IMR-90 (cell line): ENCODE measurements around the gene C10orf95. TPM values are rescaled to one million over a fixed set of nuclear protein-coding genes. Genes with fewer than 3 reads are reported as not detected.

Experiments
- ATAC-seq: fragments of 200-7000 bp; cut with Tn5 transposase; 2 replicates; pipeline ENCODE4 v1.9.1; 2020; ENCODE audit warnings: low read depth, mild to moderate bottlenecking, moderate library complexity
- BruUV-seq: library from RNA; stranded (reverse); fragments of 400-500 nt; replicated peaks from 2 replicates; lab custom pipeline; 2021; lab: Mats Ljungman, UMichigan
- CTCF ChIA-PET: fragments of 300-600 bp; formaldehyde crosslinking; extraction: SDS; loops from one replicate; lab custom pipeline; 2021; ENCODE audit warnings: antibody characterized with exemption; lab: Yijun Ruan, JAX
- POLR2A ChIA-PET: fragments of 300-600 bp; sonication (Branson Sonifier 250); formaldehyde crosslinking; loops from one replicate; lab custom pipeline; 2022; ENCODE audit warnings: antibody characterized with exemption; ENCODE audit not compliant: unreplicated experiment; lab: Charles Lee
- DNase-seq: peaks from one replicate; pipeline ENCODE4 v3.0.0; 2013
- H2AFZ ChIP-seq: replicated peaks from 2 replicates; pipeline ENCODE3; 2013; ENCODE audit warnings: low read length, mild to moderate bottlenecking; ENCODE audit not compliant: poor library complexity
- H2AK5ac ChIP-seq: 2 replicates; pipeline ENCODE4 v1.6.1; 2013; ENCODE audit warnings: low read depth, low read length, inconsistent platforms
- H2AK9ac ChIP-seq: replicated peaks from 2 replicates; pipeline ENCODE3; 2013; ENCODE audit warnings: mild to moderate bottlenecking, low read depth, low read length, moderate library complexity; ENCODE audit not compliant: poor library complexity
- H2BK120ac ChIP-seq: 2 replicates; pipeline ENCODE4 v1.6.1; 2013; ENCODE audit warnings: low read depth, low read length, inconsistent platforms
- H2BK15ac ChIP-seq: 3 replicates; pipeline ENCODE4 v1.6.1; 2013; ENCODE audit warnings: low read depth, low read length, inconsistent platforms
- H2BK20ac ChIP-seq: 2 replicates; pipeline ENCODE4 v1.6.1; 2013; ENCODE audit warnings: low read depth, mild to moderate bottlenecking, inconsistent platforms, low read length, moderate library complexity
- H2BK5ac ChIP-seq: 2 replicates; pipeline ENCODE4 v1.6.1; 2013; ENCODE audit warnings: mild to moderate bottlenecking, low read depth, low read length, inconsistent platforms; ENCODE audit not compliant: poor library complexity, severe bottlenecking
- H3K14ac ChIP-seq: replicated peaks from 2 replicates; pipeline ENCODE4 v1.6.1; 2013; ENCODE audit warnings: low read depth, low read length, inconsistent platforms
- H3K18ac ChIP-seq: 2 replicates; pipeline ENCODE4 v1.6.1; 2013; ENCODE audit warnings: low read depth, low read length, control low read depth
- H3K23ac ChIP-seq: 2 replicates; pipeline ENCODE4 v1.6.1; 2013; ENCODE audit warnings: low read depth, low read length, inconsistent platforms
- H3K27ac ChIP-seq: 2 replicates; pipeline ENCODE4 v1.5.1; 2013; ENCODE audit warnings: mild to moderate bottlenecking, control low read depth, low read length; ENCODE audit not compliant: insufficient read depth
- H3K27me3 ChIP-seq: 2 replicates; pipeline ENCODE4 v1.6.1; 2013; ENCODE audit warnings: low read length; ENCODE audit not compliant: control insufficient read depth, insufficient read depth
- H3K36me3 ChIP-seq: 2 replicates; pipeline ENCODE4 v1.6.1; 2013; ENCODE audit warnings: low read length, mixed read lengths; ENCODE audit not compliant: control insufficient read depth, insufficient read depth
- H3K4ac ChIP-seq: 2 replicates; pipeline ENCODE4 v1.6.1; 2013; ENCODE audit warnings: low read depth, low read length, inconsistent platforms
- H3K4me1 ChIP-seq: 2 replicates; pipeline ENCODE4 v1.6.1; 2013; ENCODE audit warnings: low read length, mixed read lengths; ENCODE audit not compliant: control insufficient read depth, insufficient read depth
- H3K4me2 ChIP-seq: 2 replicates; pipeline ENCODE4 v1.6.1; 2013; ENCODE audit warnings: low read depth, mild to moderate bottlenecking, control low read depth, low read length, moderate library complexity
- H3K4me3 ChIP-seq: 2 replicates; pipeline ENCODE4 v1.5.1; 2013; ENCODE audit warnings: low read depth, mild to moderate bottlenecking, control low read depth, low read length, moderate library complexity; ENCODE audit not compliant: insufficient read depth
- H3K56ac ChIP-seq: 2 replicates; pipeline ENCODE4 v1.6.1; 2013; ENCODE audit warnings: low read length, inconsistent platforms; ENCODE audit not compliant: insufficient read depth; ENCODE audit errors: extremely low read depth
- H3K79me1 ChIP-seq, 2 experiments: 2 replicates each; pipeline ENCODE4 v1.6.1; 2013; ENCODE audit warnings: low read length in 2 of 2, inconsistent platforms in 1 of 2, low read depth in 1 of 2
- H3K9ac ChIP-seq: 2 replicates; pipeline ENCODE4 v1.6.1; 2013; ENCODE audit warnings: low read depth, low read length, control low read depth
- H3K9me1 ChIP-seq: 2 replicates; pipeline ENCODE4 v1.6.1; 2013; ENCODE audit warnings: low read length, inconsistent platforms; ENCODE audit not compliant: insufficient read depth
- H3K9me3 ChIP-seq: 2 replicates; pipeline ENCODE4 v1.6.1; 2013; ENCODE audit warnings: low read length; ENCODE audit not compliant: control insufficient read depth, insufficient read depth
- H4K20me1 ChIP-seq: 2 replicates; pipeline ENCODE4 v1.6.1; 2013; ENCODE audit warnings: low read length, inconsistent platforms; ENCODE audit not compliant: insufficient read depth
- H4K5ac ChIP-seq: 2 replicates; pipeline ENCODE4 v1.6.1; 2013; ENCODE audit warnings: mild to moderate bottlenecking, low read depth, low read length, control low read depth
- H4K8ac ChIP-seq, 2 experiments: 2 replicates each; pipeline ENCODE4 v1.6.1; 2013; ENCODE audit warnings: low read depth in 2 of 2, low read length in 2 of 2, control low read depth in 1 of 2, inconsistent platforms in 1 of 2
- H4K91ac ChIP-seq: 2 replicates; pipeline ENCODE4 v1.6.1; 2013; ENCODE audit warnings: low read depth, low read length, inconsistent platforms; ENCODE audit not compliant: insufficient read depth
- CTCF ChIP-seq: conservative IDR thresholded peaks from 2 replicates; pipeline ENCODE4 v1.5.1; 2012; ENCODE audit warnings: mild to moderate bottlenecking, low read depth, low read length, improper control_type of control experiment
- FOS ChIP-seq: fragments of 150-350 bp; IDR thresholded peaks from 2 replicates; pipeline ENCODE4 v1.6.1; 2016; ENCODE audit warnings: low read depth, low read length
- MAFK ChIP-seq: IDR thresholded peaks from 2 replicates; pipeline ENCODE4 v1.6.1; 2012; ENCODE audit warnings: low read depth, low read length, improper control_type of control experiment
- RFX5 ChIP-seq: IDR thresholded peaks from 2 replicates; pipeline ENCODE4 v1.8.0; 2012; ENCODE audit warnings: low read depth, mild to moderate bottlenecking, low read length, moderate library complexity
- WGBS, 2 experiments: methylation state at CpG; one replicate each; pipeline versions ENCODE4 v1.1.5 to v1.1.7; 2013; ENCODE audit warnings: missing lambda C conversion rate in 2 of 2; ENCODE audit not compliant: insufficient read length in 1 of 2; ENCODE audit errors: extremely low coverage in 2 of 2; 5-methylcytosine and 5-hydroxymethylcytosine counted together
- dilution Hi-C: fragments of 300-500 bp; cut with HindIII; formaldehyde crosslinking; loops from one replicate; pipeline ENCODE4 v1.14.3; 2018; ENCODE audit warnings: low sequenced_read_pairs; ENCODE audit not compliant: unreplicated experiment
- in situ Hi-C: fragments of 300-500 bp; cut with MboI; formaldehyde crosslinking; loops from 3 replicates; pipeline ENCODE4 v1.14.3; 2019; ENCODE audit warnings: low sequenced_read_pairs, inconsistent platforms, mixed read lengths
- intact Hi-C: fragments of 100-400 bp; cut with micrococcal nuclease; formaldehyde crosslinking; loops from 2 replicates; pipeline ENCODE4 v1.10.0; 2022
- polyA plus RNA-seq, 3 experiments: library from polyadenylated mRNA; depleted of rRNA; stranded (reverse); fragments of >200 nt; gene quantifications; 2 replicates each; pipeline ENCODE4 v1.2.3, GENCODE V29; 2012; ENCODE audit warnings: low replicate concordance in 1 of 3
- total RNA-seq: library from RNA; depleted of rRNA; stranded (reverse); fragments of >200 nt; gene quantifications from 2 replicates; pipeline ENCODE4 v1.2.3, GENCODE V29; 2012

Gene C10orf95
- total and polyA plus RNA-seq, 2 of the 4 experiments (the other 2 are of a cell fraction) = not detected

GRCh38 chr10:102492983-102493382 lies 41.6 kb upstream of the C10orf95 start:
- ChIA-PET CTCF (interaction anchor here (1.0 kb wide), 1 partner anchor 91 kb away, joined by 3 read pairs; no protein-coding TSS in a partner anchor), POLR2A (no interaction called here)
- peaks cover 14% of the 10 kb centered on the region; the same call in 1 of the 2 replicates for H3K9me1 ChIP-seq
- H2BK120ac ChIP-seq = no peak overlapping the region
- no CpG with 5 or more reads among the region's 2 CpGs for WGBS, 2 experiments
- no peak overlapping the region for H3K9ac ChIP-seq
- DNase-seq (no peak), ATAC-seq (no peak; the same call in 1 of the 2 replicates)
- H3K4me3 ChIP-seq = no peak overlapping the region
- no TSS peak for BruUV-seq
- H3K56ac ChIP-seq = no peak overlapping the region
- intact Hi-C loops (no loop called here), in situ Hi-C loops (no loop called here), dilution Hi-C loops (no loop called here)
- H3K27me3 ChIP-seq = no peaks in the 10 kb centered on the region
- H2BK15ac ChIP-seq = no peak overlapping the region
- H4K5ac ChIP-seq = no peak overlapping the region
- TF ChIP-seq RFX5 = no peak
- TF ChIP-seq FOS = no peak
- no peak for TF ChIP-seq CTCF
- no peak for TF ChIP-seq MAFK
- no peak overlapping the region for H4K91ac ChIP-seq
- H4K8ac ChIP-seq = no peak overlapping the region
- no peak overlapping the region for H3K27ac ChIP-seq
- no peak overlapping the region for H2AK5ac ChIP-seq
- H3K4me1 ChIP-seq = no peaks in the 10 kb centered on the region
- no peak overlapping the region for H3K18ac ChIP-seq
- no peak overlapping the region for H3K4me2 ChIP-seq
- peaks cover 23 to 69% of the 10 kb centered on the region in 2 experiments for H3K79me1 ChIP-seq
- no peak overlapping the region for H2AFZ ChIP-seq
- H4K20me1 ChIP-seq = peaks cover 68% of the 10 kb centered on the region
- H2AK9ac ChIP-seq = no peak overlapping the region
- H3K36me3 ChIP-seq = peaks cover 21% of the 10 kb centered on the region
- H3K23ac ChIP-seq = no peak overlapping the region
- no peak overlapping the region for H2BK5ac ChIP-seq
- H3K14ac ChIP-seq = no peak overlapping the region
- no peaks in the 10 kb centered on the region for H3K9me3 ChIP-seq
- no peak overlapping the region for H3K4ac ChIP-seq
- H2BK20ac ChIP-seq = no peak overlapping the region
